GM19468 (cell line): Measurements from ENCODE around the gene IPPK.

ENCODE experiments used
- ATAC-seq: cut with Tn5 transposase; IDR thresholded peaks from one replicate; pipeline ENCODE4 v1.9.1; 2021; ENCODE audit warnings: mild to moderate bottlenecking, moderate library complexity, moderate number of reproducible peaks; ENCODE audit not compliant: unreplicated experiment; ENCODE audit errors: extremely low read depth

IPPK gene

DNA sequence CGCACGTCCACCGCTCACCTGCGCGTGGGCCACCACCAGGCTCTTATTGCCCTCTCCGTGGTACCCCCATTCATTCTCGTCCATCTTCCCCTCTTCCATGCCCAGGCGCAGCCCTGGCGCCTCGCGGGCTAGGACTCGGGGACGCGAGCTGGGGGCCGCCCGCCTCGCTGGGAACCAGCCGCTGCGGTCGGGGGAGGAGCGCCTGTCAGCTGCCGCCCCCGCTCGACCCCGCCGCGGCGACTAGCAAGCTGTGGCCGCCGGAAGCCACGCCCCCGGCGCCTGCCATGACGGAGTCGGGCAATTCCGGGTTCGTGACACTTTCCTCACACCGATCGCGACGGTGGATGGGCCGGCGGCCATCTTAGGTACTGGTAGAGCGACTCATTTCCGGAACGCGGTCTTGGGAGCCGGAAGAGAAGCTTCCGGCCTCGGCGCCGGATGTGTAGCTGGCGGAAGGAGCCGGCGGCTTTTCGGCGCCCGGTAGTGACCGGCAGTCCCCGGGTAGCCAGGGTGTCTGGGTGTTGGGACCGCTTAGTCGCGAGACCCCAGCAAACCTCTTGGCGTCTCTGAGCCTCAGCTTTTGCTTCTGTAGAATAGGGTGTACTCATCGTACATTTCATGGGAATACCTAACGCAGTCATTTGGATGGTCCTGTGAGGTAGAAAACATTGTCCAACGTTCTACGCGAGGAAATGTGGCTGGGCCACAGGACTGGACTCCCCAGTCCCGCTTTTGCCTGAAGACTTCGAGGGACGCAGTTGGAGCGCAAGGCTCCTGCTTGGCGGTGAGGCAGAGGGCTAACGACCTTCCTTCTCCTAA lies at the start of gene IPPK:
IPPK (minus strand) TSS at position 242 of the 819 bp plus-strand sequence; CDS start at position 99, 143 bp downstream.
- ATAC-seq: peak; percentile 95

DNA sequence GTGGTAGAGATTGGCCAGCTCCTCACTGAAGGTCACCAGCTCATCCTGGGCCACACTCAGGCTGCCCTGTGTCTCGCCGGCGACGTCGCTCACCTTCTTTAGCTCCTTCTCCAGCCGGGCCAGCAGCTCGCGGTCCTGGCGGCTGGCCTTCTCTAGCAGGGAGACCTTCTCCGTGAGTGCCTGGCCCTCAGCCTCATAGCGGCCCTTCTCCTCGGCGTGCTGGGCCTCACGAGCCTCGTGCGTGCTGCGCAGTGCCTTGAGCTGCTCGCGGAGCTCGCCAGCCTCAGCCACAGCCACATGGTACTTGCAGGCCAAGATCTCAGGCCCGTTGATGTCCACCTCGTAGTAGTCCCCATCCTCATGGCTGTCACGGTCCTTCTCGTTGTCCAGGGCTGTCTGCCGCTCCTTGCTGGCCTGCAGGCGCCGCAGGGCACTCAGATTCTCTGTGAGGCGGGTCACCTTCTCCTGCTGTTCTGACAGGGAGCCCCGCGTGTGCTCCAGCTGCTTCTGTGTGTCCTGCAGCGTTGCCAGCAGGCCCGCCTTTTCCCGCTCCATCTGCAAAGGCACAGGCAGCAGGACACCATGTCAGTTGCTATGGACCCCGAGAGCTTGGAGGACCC lies 49.2 kb upstream of the IPPK start:
- no peak for ATAC-seq

DNA sequence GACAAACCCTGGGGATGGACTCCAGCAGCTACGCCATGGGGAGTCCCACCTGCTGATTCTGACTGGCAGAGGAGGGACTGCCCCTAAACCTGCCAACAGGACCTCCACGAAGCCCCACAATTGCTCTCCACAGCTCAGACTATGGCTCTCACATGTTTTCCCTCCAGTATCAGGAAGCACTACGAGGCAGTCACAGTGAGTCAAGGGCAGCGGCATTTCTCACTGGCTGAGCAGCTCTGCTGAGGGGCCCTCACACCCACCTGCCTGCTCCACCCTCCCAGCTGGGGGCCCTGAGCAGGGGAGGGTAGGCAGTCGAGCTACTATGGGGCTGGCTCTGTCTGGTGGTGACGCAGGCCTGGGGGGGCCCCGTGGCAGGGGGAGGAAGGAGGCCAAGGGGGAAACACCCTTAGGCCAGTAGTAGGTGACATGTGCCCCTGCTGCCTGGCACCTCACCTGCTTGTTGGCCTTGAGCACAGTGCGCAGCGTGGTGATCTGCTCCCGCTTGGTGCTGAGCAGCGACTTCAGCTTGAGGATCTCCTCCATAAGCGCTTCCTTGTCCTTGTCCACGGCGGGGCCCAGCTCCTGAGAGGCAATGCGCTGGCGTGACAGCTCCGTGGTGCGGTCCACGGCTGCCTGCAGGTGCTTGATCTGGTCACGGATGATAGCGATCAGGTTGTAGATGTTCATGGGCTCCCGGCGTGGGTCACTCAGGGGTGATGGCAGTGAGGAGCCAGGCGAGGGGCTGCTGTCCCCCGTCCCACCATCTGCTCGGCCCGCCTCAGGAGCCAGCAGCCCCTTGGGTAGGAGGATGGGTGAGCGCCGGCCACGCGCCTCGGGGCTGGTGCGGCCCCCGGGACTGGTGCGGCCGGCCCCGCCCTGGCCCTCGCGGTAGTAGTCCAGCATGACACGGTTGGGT lies 48.4 kb upstream of the IPPK start:
- ATAC-seq: no peak

- no peak for ATAC-seq
Observed at GRCh38 chr9:92717201-92718085, 47.5 kb upstream of the IPPK start.

DNA sequence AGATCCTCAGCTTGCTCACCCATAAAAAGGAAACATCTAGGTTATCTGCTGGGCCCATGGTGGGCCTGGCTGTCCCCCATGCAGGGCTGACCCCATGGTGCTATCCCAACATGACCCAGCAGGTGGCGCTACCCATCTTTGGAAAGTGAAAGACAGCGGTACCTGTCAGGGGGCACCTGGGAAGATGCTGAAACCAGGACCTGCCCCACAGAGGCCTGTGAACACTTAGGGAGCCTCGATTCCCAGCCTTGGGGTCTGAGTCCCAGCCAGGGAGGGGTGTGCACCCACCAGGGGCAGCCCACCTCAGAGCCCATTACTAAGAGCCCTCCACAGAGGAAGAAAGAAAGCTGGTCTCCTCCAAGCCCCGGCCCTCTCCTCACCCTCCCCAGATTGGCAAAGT lies 46.6 kb upstream of the IPPK start:
- ATAC-seq: no peak

GRCh38 chr9:92715488-92716231 lies 45.7 kb upstream of the IPPK start:
- ATAC-seq: no peak

DNA sequence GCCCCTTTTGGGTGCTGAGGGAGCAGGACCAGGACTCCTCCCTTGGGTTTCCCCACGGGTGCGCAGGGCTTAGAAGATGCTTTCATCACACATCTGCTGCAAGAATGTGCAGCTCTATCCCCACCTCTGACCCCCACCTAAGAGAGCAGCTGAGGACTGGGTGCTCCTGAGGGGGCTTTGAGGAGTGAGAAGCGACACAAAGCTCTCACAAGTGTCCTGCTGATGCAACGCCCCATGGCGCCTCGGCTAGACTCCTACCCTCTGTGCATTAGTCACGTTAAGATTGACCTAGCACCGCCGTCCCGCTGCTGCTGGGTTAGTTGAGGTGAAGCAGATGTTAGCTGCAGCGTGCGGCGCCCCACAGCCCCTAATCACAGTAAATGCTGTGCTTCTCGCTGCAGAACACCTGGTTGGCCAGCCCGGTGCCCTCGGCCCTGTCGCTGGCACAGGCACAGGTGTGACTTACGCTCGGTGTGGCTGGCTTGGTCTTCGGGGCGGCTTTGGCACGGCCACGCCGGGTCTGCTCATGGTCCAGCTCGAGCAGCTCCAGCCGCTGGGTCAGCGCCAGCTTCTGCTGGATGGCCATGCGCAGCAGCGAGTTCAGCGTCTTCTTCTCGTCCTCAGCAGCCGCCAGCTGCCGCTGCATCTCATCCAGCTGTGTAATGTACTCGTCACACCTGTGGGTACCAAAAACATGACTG lies 45.0 kb upstream of the IPPK start:
- ATAC-seq: no peak

DNA sequence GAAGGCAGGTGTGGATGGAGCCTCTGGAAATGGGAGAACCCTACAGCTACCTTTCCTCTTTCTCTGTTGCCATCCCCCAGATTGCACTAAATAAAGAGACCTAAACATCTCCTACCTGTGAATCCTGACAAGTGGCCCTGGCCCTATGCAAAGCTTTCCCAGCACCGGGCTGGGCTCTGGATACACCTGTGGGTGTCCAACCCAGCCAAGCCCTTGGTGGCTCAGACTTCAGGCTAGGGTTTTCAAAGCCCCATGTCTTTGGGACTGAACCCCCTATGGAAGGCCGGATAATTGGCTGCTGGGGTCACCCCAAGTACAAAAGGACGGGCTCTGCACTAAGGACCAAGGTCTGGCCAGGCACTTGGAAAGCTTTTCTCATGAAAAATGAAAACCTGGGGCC lies 44.1 kb upstream of the IPPK start:
- ATAC-seq: no peak

DNA sequence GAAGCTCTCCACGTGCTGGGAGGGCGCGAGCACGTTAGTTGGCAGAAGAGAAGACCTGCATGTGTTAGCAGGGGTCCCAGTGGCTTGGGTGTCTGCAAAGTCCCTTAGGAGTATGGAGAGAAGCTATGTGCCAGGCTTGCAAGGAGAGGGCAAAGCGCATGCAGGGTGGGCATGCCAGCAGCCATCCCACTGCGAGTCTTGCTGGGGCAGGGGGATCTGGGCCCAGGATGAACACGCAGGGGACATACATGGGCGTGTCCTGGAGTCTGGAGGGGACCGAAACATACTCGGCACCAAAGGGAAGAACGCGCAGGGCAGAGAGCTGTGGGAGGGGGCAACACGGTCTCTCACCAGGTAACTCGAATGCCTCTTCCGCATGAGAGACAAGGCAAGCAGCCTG lies 43.6 kb upstream of the IPPK start:
- no peak for ATAC-seq

- ATAC-seq: no peak
Observed at GRCh38 chr9:92712767-92713166, 42.8 kb upstream of the IPPK start.

DNA sequence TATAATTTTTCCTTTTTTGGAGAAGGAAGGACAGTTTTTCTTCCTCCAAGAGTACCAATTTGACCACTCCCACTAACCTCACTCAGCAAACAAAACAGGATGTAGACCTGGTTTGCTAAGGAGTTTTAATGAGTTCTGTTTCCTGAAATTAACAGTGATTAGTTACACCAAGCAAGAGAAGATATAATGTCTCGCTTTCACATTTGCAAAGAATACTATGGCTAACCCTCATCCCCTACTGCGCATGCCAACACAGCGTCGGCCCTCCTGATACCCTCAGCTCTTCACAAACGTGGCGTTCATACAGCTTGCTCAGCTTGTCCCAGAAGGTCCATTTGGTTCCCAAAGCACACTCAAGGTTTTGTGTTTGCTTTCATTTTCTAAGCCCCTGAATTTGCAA lies 41.9 kb upstream of the IPPK start:
- no peak for ATAC-seq

DNA sequence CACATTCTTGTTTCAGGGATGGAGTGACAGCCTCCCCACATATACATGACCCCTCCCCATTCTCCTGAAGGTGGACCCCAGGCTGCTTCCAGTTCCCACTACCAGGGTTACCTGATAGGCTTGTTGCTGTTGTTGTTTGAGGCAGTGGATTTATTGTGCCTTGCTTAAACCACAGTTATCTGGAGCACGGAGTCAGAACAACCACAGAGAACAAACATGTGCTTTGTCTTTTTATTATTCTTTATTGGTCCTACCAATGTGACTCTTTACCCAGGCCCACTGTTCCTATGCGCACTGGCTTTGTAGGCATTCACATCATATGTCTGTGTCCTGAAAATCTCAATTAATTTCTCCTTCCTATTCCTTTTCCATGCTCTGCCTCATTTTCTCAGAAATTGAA lies 41.2 kb upstream of the IPPK start:
- ATAC-seq: no peak

DNA sequence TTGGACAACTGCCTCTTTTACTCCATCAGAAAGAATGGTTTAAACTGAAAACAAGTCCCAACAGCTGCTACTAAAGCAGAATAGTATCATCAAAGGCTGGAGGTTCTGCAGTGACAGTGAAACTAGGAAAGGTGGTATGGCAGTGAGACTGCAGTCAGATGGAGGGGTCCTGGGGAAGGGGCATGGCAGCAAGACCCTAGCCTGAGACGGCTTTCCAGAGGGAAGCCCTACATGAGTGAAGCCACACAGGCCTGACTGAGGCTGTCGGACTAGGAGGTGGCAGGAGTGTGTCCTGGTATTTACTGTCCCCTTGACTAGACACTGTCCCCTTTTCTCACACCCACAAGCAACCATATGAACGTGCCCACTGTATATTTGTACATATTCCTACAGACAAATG lies 40.4 kb upstream of the IPPK start:
- no peak for ATAC-seq

DNA sequence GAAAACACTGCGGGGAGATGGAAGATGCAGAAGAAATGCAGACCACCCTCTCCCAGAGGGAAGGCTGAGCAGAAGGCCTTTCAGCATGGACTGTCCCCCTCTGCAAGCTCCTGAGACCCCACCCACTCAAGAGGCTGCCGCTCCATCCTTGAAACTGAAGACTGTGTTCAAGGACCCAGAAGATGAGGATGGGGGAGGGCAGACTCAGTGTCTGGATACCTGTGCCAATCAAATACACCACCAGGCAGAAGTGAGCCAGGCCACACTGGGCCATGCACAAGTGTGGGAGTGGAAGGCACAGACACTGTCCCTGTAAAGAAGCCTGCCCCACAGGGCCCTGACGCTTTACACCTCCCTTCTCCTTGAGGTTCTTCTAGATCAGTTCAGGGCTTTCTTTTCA lies 40.0 kb upstream of the IPPK start:
- ATAC-seq: no peak

DNA sequence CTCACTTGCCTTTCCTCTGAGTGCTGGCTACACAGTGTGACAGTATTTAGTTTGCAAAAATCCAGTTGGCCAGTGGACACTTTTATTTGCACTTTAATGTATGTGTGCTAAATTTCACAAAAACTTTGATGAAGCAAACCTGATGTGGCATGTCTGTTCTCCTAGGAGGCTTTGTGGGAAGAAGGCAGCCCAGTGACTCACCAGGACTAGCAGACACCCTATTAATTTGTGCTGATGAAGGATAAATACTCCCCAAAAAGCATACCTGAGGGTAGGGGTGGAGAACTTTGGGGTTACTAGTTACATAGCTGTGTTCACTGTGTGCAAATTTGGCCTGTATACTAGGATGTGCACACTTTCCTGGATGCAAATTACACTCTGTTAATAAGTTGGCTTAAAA lies 39.3 kb upstream of the IPPK start:
- ATAC-seq: no peak

GRCh38 chr9:92707530-92707929 lies 37.6 kb upstream of the IPPK start:
- no peak for ATAC-seq

DNA sequence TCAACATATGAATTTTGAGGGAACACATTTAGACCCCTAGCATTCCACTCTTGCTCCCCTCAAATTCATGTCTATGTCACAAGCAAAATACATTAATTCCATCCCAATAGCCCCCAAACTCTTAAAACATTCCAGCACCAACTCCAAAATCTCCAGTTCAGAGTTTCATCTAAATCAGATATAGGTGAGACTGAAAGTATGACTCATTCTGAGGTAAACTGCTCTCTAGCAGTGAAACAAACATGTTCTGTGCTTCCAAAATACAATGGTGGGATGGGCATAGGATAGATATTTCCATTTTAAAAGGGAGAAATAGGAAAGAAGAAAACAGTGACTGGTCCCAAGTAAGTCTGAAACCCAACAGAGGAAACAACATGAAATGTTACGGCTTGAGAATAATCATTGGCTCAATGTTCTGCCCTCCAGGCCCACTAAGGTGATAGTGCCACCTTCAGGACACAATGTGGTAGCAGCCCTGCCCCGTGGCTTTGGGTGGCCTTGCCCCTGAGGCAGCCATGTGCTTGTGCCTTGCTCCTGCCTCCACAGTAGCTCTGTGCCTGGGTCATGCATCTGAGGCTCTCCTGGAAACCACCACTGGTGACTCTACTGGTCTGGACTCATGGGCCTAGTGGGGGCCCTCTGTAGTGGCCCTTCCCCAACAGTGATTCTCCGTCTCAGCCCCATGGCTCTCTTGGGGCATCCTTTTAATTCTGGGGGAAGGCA lies 36.4 kb upstream of the IPPK start:
- no peak for ATAC-seq

GRCh38 chr9:92704528-92704927 lies 34.6 kb upstream of the IPPK start:
- ATAC-seq: no peak
